Astrocyte of the spinal cord (primary cell): ENCODE data around the gene ASTN2.

ENCODE experiments used
- DNase-seq: peaks from one replicate; pipeline ENCODE4 v3.0.0; 2011; ENCODE audit warnings: low read depth, low spot score
- H3K4me3 ChIP-seq: 2 replicates; pipeline ENCODE4 v1.5.1; 2011; ENCODE audit warnings: low read depth, mild to moderate bottlenecking, low read length, moderate library complexity
- in situ Hi-C: cut with HindIII; loops from 2 replicates; pipeline ENCODE4 v1.10.0; 2017; ENCODE audit warnings: low sequenced_read_pairs
- TF ChIP-seq, protein P1 (sequence below): IDR thresholded peaks from 2 replicates; pipeline ENCODE4 v1.5.1; 2012; ENCODE audit warnings: low read depth, mild to moderate bottlenecking, low read length, inconsistent platforms

ASTN2 gene

DNA sequence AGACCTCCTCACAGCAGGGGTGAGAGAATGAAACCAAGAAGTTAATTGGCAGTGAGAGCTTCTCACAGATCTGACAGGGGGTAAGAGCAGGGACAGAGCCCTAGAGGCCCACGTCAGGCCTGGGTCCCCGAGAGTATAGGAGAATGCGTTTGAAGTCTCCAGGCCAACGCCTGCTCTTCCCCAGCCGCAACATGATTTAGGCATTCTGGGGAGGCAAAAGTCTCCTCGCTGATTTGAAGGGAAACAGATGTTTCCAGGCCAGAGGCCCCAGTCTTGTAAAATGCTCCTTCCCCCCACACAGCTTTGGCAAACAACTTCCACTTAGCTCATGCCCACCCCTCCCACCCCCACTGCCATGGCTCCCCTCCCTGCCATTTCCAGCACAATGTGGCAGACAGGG, 966.9 kb downstream of the ASTN2 start:
- TF ChIP-seq, protein P1, sequence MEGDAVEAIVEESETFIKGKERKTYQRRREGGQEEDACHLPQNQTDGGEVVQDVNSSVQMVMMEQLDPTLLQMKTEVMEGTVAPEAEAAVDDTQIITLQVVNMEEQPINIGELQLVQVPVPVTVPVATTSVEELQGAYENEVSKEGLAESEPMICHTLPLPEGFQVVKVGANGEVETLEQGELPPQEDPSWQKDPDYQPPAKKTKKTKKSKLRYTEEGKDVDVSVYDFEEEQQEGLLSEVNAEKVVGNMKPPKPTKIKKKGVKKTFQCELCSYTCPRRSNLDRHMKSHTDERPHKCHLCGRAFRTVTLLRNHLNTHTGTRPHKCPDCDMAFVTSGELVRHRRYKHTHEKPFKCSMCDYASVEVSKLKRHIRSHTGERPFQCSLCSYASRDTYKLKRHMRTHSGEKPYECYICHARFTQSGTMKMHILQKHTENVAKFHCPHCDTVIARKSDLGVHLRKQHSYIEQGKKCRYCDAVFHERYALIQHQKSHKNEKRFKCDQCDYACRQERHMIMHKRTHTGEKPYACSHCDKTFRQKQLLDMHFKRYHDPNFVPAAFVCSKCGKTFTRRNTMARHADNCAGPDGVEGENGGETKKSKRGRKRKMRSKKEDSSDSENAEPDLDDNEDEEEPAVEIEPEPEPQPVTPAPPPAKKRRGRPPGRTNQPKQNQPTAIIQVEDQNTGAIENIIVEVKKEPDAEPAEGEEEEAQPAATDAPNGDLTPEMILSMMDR: no peak
- H3K4me3 ChIP-seq: no peak overlapping the region
- no peak for DNase-seq
- in situ Hi-C loops: no loop called here

DNA sequence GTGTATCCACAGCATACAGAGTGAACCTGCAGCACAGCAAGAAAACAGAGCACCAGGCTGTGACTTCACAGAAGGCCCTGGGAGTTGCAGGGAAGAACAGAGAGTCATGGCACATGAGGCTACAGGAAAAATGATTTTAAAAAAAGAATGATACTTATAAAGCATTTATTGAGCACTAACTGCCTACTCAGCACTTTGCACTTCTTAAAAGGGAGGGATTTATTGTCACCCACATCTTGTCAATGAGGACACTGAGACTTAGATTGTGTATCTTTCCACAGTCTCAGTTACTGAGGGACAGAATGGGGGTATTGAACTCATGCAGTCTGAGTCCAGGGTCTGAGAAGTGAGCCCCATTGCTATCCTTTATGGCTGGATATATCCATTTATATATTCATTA, 972.3 kb downstream of the ASTN2 start:
- H3K4me3 ChIP-seq: no peak overlapping the region
- in situ Hi-C loops: no loop called here
- TF ChIP-seq, protein P1: no peak
- no peak for DNase-seq

DNA sequence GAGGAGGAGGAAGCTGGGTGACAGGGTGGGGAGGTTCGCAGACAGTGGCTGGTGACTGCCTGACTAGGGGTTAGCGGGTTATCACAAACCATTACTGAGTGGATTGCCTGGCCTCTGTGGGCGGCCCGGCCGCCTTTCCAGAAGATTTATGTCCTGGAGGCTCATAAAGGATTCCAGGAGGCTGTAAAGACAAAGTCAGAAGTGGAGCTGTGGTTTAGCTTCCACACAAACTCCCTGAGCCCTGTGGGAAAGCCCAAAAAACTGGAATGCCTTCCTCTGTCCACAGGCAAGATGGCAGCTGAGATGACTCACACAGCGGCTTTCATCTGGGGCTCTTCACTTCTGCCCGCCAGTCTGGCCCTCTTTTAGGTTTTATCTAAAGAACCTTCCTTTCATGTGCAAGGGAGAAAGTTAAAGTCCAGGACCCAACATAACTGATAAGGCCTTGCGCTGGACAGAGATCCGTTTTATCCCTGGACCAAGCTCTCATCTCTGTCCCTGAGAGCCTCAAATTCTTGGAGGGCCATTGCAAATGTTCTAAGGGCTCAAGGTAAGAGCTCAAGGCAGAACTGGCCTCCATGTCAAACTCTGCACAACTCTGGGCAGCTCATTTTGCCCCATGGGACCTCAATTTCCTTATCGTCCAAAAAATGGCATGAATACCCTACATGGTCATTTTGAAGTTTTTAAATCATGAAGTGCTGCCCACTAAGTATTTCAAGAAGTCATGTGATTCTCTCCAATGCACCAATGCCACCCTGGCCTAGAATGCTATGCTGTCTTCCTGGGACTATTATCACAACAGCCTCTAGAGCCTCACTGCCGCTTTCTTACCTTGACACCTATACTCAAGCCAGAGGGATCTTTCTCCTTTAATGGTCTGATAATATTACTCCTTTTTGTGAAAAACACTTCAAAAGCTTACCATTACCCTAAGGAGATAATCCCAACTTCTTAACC, 977.2 kb downstream of the ASTN2 start:
- DNase-seq: no peak
- TF ChIP-seq, protein P1: no peak
- in situ Hi-C loops: no loop called here
- H3K4me3 ChIP-seq: no peak overlapping the region

DNA sequence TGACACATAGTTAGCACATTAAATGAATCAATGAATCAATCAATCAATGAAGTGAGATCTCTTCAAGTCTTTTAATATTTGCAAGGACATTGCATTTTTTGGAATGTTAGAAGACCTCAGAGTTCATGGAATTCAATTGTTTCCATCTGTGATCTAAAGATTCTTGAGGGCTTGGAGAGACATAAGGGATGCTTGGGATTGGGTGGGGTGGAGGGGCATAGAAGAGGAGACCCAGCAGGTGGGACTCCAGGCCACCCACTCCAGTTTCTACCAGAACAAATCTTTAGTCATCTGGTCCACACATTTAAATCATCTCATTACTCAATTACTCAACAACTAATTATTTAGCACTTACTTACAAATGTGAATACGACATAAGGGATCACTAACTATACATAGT, 978.7 kb downstream of the ASTN2 start:
- DNase-seq: no peak
- in situ Hi-C loops: no loop called here
- no peak overlapping the region for H3K4me3 ChIP-seq
- TF ChIP-seq, protein P1: no peak

DNA sequence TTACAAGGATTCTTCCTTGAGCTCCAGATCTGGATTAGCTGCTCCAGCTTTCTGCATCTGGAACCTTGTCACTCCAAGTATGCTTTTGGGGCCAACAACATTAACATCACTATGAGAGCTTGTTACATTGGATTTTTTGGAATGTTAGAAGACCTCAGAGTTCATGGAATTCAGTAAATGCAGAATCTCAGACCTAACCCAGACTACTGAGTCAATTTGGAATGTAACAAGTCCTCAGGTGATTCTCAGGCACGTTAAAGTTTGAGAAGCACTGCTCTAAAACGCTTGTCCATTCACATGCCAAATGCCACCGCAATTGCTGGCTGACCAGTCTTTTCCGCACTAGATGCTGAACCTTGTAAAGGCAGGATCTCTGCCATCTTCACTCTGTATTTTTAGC, 979.2 kb downstream of the ASTN2 start:
- in situ Hi-C loops: no loop called here
- no peak for DNase-seq
- TF ChIP-seq, protein P1: no peak
- no peak overlapping the region for H3K4me3 ChIP-seq

DNA sequence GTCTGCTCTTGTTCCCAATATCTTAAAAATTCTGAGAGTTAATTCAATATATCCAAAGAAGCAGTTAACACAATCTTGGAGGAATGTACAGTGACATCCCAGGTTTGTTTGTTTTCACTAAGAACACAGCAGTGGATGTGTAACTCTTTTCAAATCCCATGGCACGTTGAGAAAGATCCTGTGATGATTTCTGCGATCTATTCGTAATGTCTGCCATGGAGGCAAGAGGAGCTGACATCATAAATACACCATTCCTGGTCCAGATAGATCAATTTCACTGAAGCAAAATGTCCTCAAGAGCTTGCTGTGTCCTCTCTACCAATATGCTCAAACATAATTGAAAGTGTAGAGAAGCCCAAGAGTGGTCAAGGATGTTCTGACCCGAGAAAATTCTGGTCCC, 980.5 kb downstream of the ASTN2 start:
- TF ChIP-seq, protein P1: no peak
- no peak for DNase-seq
- in situ Hi-C loops: no loop called here
- no peak overlapping the region for H3K4me3 ChIP-seq
